Testis (tissue), 2 donors: ENCODE measurements around the gene CDRT4.

ENCODE experiments used
- POLR2A ChIP-seq: fragments of 450-650 bp; IDR thresholded peaks from one replicate; pipeline ENCODE4 v1.6.1; 2017; ENCODE audit warnings: antibody characterized with exemption, mild to moderate bottlenecking, moderate library complexity
- TF ChIP-seq, protein P1 (sequence below), 3 experiments: fragments of 450-650 bp in 2 of 3; fragments of 200-600 bp in 1 of 3; sonication (generic) in 1 of 3; IDR thresholded peaks; one replicate each; pipeline ENCODE4 v1.5.1; 2016 to 2019; ENCODE audit warnings: antibody characterized with exemption in 3 of 3, mild to moderate bottlenecking in 2 of 3, moderate library complexity in 1 of 3

DNA sequence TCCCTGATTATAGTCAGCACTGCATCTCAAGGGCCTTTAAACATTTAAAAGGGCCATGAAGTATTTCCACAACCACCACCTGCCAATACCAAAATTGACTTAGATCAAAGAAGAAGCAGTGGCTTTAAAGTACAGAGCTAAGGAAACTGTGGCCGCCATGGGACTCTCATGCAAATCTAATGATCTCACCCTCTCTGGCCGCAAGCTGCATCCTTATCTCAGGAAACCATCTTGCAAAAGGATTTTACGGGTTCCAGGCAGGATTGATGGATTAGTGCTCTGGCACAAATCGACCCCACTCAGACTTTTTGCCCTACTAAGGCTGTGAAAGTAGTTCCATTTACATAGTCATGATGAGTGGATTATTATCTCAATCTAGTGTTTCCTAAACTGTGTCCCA is 22.6 kb downstream of the CDRT4 start:
- TF ChIP-seq, protein P1, sequence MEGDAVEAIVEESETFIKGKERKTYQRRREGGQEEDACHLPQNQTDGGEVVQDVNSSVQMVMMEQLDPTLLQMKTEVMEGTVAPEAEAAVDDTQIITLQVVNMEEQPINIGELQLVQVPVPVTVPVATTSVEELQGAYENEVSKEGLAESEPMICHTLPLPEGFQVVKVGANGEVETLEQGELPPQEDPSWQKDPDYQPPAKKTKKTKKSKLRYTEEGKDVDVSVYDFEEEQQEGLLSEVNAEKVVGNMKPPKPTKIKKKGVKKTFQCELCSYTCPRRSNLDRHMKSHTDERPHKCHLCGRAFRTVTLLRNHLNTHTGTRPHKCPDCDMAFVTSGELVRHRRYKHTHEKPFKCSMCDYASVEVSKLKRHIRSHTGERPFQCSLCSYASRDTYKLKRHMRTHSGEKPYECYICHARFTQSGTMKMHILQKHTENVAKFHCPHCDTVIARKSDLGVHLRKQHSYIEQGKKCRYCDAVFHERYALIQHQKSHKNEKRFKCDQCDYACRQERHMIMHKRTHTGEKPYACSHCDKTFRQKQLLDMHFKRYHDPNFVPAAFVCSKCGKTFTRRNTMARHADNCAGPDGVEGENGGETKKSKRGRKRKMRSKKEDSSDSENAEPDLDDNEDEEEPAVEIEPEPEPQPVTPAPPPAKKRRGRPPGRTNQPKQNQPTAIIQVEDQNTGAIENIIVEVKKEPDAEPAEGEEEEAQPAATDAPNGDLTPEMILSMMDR (IDR thresholded peaks at IDR 0.05): no peak
- TF ChIP-seq POLR2A: no peak
